Bone marrow (tissue), 2 donors: ENCODE measurements around the gene PLCG2.
"Not testable (repeated sequence)": the region's sequence is repeated elsewhere in the genome, so short reads cannot be mapped to it uniquely, and the experiment has no call there.

Experiments used
- DNase-seq, 2 donors: peaks; one replicate each; lab custom pipeline; 2025; lab: John Stamatoyannopoulos, UW

The PLCG2 gene

DNA sequence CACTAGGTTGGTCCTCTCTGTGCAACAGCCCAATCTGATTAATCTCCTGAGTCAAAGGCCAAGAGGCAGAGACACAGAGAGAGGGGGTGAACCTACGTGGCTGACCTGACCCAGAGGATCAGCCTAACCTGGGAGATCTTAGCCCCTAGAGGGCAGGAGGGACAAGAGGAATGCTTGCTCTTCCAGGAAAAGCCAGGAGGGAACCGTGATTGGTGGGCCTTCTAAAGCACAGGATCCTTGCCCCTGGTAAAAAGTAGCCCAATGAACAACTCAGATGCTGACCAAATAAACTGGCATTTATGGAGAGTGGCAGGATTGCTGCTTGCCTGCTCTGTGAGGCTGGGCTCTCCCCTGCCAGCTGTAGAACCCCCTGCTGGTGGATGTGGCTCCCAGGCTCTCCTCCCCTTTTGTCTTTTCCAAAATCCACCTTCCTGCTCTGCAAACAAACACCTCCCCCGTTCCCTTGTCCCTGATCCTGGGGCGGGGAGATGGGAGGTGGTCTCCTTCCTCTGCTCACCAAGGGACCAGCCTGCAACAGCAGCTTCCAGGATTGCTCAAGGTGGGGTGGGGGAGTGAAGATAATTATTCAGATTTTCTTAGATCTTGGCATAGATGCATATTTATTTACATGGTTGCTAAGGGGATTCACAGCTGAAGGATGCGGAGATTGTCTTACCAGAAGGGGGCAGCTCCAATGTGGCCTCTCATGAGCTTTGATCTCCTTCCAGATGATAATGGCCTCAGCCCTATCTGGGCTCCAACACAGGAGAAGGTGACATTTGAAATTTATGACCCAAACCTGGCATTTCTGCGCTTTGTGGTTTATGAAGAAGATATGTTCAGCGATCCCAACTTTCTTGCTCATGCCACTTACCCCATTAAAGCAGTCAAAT is 160.3 kb downstream of the PLCG2 start:
- no peak for DNase-seq

- peak in 1 of 2 donors; percentile 16 for DNase-seq
Observed at GRCh38 chr16:81940781-81941560, 161.9 kb downstream of the PLCG2 start.

DNA sequence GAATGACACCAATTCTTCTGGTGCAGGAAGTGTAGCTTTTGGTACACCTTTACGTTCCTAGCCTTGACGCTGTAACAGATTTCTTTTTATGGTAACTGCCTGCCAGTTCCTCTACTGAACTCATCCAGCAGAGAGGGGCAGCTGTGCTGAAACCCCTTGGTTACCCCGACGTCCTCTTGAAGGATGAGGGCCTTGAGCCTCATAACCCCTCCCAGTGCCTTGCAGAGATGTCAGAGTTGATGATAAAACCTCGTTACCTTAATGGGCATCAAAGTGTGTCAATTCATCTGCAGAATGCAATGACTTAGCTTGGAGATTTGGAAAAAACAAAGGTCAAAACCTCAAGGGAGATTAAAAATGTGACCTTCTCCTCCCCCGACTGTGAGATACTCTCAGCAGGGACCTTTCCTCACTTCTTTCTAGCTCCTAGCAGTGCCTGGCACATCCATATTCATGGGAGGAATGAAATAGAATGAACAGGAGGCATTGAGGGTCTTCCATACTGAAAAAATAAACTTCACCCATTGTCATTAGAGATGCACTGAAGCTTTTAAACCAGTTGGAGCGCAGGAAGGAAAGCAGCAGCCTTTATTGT is 163.0 kb downstream of the PLCG2 start:
- no peak for DNase-seq

- DNase-seq: no peak
Observed at GRCh38 chr16:81945665-81946064, 166.6 kb downstream of the PLCG2 start.

DNA sequence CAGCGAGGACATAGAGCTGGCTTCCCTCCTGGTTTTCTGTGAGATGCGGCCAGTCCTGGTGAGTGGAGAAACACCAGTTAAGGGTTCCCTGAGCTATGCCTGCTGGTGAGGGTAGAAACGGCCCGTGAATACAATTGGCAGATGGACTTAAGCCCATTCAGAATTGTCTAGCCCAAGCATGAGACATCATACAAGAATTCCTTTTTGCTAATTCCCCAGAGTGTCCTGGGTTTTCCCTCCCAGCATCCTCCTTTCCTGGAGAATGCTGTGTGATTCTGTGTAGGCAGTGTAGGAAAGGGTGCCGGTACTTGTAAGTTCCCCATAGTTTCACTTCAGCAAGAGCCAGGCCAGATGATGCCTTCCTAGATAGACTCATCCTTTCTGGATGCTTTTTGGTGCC is 167.1 kb downstream of the PLCG2 start:
- no peak for DNase-seq

DNA sequence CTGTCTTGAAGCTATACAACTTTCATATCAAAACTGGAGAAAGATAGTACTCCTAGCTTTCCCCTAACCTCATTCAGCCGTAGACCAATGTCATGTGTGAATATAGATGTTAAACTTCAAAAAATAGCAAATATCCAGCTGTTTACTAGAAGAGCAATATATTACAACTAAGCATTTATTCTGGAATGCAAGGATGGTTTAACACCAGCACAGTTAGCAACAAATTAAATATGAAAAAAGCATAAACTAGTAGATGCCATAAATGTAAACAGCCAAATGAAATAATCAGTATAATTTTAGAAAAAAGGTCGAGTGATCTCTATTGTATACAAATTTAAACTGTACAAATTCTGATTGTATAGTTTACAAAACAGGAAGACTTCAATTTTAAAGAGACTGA is 172.5 kb downstream of the PLCG2 start:
- no peak for DNase-seq

DNA sequence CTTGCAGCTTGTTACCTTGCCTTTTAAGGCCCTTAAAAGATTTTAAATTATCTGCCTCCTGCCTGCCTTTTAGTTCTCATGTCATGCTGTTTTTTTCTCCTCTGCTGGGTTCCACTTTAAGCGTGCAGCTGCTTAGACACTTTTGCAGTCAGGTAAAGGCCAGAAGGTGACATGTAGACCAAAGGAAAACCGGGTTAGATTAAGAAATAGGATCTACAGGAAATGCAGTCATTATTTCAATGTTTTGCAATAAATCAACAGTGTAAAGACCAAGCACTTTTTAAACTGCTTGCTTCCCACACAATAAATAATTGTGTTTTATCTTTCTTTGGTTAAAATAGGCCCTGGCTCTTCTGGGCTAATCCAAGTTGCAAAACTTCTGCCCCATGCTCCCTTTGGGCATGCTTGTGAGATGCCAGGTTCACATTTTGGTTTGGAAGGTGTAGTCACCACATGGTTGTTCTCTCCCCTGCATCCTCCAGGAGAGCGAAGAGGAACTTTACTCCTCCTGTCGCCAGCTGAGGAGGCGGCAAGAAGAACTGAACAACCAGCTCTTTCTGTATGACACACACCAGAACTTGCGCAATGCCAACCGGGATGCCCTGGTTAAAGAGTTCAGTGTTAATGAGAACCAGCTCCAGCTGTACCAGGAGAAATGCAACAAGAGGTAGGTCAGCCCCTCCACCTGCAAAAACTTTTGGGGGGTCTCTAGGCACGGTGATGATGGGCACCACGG is 177.3 kb downstream of the PLCG2 start:
- peak in 1 of 2 donors; percentile 16 for DNase-seq

GRCh38 chr16:81964808-81965207 is 185.7 kb downstream of the PLCG2 start:
- DNase-seq: no peak

DNA sequence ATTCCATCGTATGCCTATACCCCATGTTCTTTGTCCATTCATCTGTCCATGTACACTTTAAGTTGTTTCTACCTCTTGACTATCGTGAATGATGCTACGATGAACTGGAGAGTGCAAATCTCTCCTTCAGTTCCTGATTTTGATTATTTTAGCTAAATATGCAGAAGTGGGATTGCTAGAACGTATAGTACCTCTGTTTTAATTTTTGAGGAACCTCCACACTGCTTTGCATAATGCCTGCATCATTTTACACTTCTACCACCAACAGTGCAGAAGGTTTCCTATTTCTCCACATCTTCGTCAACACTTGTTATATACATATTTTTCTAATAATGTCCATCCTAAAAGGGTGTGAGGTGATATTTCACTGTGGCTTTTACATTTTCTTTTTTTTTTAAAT is 188.3 kb downstream of the PLCG2 start:
- DNase-seq: no peak

DNA sequence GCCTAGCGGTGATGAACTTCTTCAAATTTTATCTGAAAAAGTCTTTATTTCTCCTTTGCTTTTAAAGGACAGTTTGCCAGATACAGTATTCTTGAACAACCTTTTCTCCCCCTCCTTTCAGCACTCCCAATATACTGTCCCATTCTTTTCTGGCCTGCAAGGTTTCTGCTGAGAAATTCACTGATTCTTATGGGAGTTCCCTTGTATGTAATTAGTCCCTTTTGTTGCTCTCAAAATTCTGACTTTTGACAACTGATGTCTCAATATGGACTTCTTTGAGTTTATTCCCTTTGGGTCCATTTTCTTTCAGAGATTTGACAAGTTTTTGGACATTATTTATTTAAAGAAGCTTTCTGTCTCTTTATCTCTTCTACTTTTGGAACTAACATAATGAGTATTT is 192.8 kb downstream of the PLCG2 start:
- DNase-seq: no peak

DNA sequence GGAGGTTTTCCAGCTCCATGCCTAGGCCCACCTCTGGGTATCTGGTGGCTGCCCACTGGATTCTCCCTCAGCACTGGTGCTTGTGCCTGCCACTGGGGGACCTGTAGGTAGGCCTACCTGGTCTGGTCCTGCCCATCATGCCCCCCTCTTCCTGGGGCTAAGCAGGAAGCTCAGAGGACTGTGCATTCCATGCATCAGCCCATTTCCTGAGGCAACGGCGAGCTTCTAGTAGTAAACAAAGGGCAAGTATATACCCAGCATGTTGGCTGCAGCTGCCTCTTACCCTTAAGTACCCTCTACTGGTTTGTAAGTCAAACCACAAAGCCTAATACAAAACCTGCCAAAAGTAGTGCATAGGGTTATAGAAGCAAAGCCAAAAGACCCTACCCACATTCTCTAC is 194.6 kb downstream of the PLCG2 start:
- no peak for DNase-seq

- DNase-seq: no peak
Observed at GRCh38 chr16:81975637-81976036, 196.5 kb downstream of the PLCG2 start.

DNA sequence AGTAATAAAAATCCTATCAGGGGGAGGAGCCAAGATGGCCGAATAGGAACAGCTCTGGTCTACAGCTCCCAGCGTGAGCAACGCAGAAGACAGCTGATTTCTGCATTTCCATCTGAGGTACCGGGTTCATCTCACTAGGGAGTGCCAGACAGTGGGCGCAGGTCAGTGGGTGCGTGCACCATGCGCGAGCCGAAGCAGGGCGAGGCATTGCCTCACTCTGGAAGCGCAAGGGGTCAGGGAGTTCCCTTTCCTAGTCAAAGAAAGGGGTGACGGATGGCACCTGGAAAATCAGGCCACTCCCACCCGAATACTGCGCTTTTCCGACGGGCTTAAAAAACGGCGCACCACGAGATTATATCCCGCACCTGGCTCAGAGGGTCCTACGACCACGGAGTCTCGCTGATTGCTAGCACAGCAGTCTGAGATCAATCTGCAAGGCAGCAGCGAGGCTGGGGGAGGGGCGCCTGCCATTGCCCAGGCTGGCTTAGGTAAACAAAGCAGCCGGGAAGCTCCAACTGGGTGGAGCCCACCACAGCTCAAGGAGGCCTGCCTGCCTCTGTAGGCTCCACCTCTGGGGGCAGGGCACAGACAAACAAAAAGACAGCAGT is 198.3 kb downstream of the PLCG2 start:
- not testable (repeated sequence) for DNase-seq

- no peak for DNase-seq
Observed at GRCh38 chr16:81987121-81987520, 208.0 kb downstream of the PLCG2 start.

- no peak for DNase-seq
Observed at GRCh38 chr16:81987706-81988105, 208.6 kb downstream of the PLCG2 start.

GRCh38 chr16:81992859-81993258 is 213.8 kb downstream of the PLCG2 start:
- no peak for DNase-seq

DNA sequence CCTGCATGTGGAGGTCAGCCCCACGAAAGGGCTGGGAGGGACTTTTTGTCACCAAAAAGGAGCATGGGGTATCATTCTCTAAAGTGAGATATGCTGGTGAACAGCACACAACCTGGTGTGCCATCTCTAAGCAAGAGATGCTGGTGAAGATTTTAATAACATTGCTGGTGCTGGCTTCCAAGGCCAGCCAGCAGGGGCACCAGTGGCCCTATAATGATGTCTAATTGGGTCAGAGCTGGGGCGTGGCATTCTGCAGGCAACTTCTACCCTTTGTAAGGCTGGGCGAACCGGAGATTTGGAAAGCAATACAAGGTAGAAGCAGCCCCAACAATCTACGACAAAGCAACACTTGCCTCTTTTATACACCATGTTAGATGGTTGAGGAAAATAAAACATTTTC is 215.4 kb downstream of the PLCG2 start:
- DNase-seq: no peak

- no peak for DNase-seq
Observed at GRCh38 chr16:81995651-81996050, 216.6 kb downstream of the PLCG2 start.

GRCh38 chr16:81996664-81997509 is 217.8 kb downstream of the PLCG2 start:
- DNase-seq: no peak

- no peak for DNase-seq
Observed at GRCh38 chr16:81997738-81998137, 218.6 kb downstream of the PLCG2 start.

DNA sequence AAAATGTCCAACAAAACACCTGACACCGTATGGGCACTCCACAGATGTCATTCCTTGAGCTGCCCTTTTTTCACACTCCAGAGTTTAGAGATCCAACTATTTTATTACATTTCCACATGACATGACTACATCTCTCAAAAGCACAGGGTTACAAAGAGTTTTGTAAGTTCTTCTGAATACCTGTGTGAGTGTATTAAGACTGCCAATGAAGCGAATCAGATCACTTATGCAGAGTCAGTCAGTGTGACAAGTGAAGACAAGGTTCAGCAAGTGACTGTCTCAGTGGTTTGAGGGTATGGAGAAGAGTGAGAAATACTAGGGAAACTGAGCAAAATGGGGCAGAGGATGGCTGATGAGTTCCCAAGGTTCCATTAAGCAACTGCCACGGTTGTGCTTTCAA is 223.7 kb downstream of the PLCG2 start:
- DNase-seq: no peak
